CD14-positive monocyte (primary cell): ENCODE data around the gene TMEM218. TPM values are rescaled to one million over a fixed set of nuclear protein-coding genes. Genes with fewer than 3 reads are reported as not detected.

Experiments
- DNase-seq, 3 donors: peaks; one replicate each; pipeline ENCODE4 v3.0.0-alpha.2; 2011 to 2022
- H2AFZ ChIP-seq: 2 replicates; pipeline ENCODE4 v1.6.0; 2012; ENCODE audit warnings: mild to moderate bottlenecking, low read depth, low read length, inconsistent platforms; ENCODE audit not compliant: insufficient read depth, poor library complexity, severe bottlenecking
- H3K27ac ChIP-seq, 2 donors: 1 replicate in 1 of 2; 2 replicates in 1 of 2; pipeline ENCODE4 v1.5.1; 2012 to 2013; ENCODE audit warnings: low read length in 2 of 2, control low read depth in 1 of 2, inconsistent platforms in 1 of 2, low read depth in 1 of 2, mild to moderate bottlenecking in 1 of 2
- H3K27me3 ChIP-seq, 2 donors: one replicate each; pipeline versions ENCODE4 v1.6.0 to v1.6.1; 2011 to 2013; ENCODE audit warnings: low read length in 2 of 2; ENCODE audit not compliant: control insufficient read depth in 2 of 2, insufficient read depth in 2 of 2
- H3K36me3 ChIP-seq, 2 donors: replicated peaks in 1 of 2; 1 replicate in 1 of 2; 2 replicates in 1 of 2; pipeline versions ENCODE4 v1.5.1 to v1.6.1; 2012 to 2013; ENCODE audit warnings: low read length in 2 of 2, control low read depth in 1 of 2, inconsistent platforms in 1 of 2, mild to moderate bottlenecking in 1 of 2; ENCODE audit not compliant: insufficient read depth in 2 of 2, control insufficient read depth in 1 of 2
- H3K4me1 ChIP-seq, 2 donors: 1 replicate in 1 of 2; 2 replicates in 1 of 2; pipeline versions ENCODE4 v1.5.1 to v1.6.1; 2012 to 2013; ENCODE audit warnings: low read length in 2 of 2, control low read depth in 1 of 2, inconsistent platforms in 1 of 2, mild to moderate bottlenecking in 1 of 2, moderate library complexity in 1 of 2; ENCODE audit not compliant: insufficient read depth in 2 of 2, control insufficient read depth in 1 of 2
- H3K4me2 ChIP-seq: replicated peaks from 2 replicates; pipeline ENCODE3; 2012; ENCODE audit warnings: low read length, moderate library complexity, mild to moderate bottlenecking; ENCODE audit not compliant: poor library complexity, severe bottlenecking; ENCODE audit errors: extremely low read depth
- H3K4me3 ChIP-seq, 3 experiments: fragments of 200-600 bp in 1 of 3; sonication (generic) in 1 of 3; replicated peaks in 1 of 3; 1 replicate in 2 of 3; 2 replicates in 1 of 3; pipeline ENCODE4 v1.5.1; 2011 to 2013; ENCODE audit warnings: low read length in 3 of 3, mild to moderate bottlenecking in 3 of 3, control low read depth in 2 of 3, low read depth in 2 of 3, inconsistent platforms in 1 of 3, moderate library complexity in 1 of 3
- H3K79me2 ChIP-seq: 2 replicates; pipeline ENCODE4 v1.6.0; 2012; ENCODE audit warnings: mild to moderate bottlenecking, control low read depth, inconsistent platforms, low read length, moderate library complexity; ENCODE audit not compliant: insufficient read depth
- H3K9ac ChIP-seq: 2 replicates; pipeline ENCODE4 v1.6.0; 2017; ENCODE audit warnings: low read length, mild to moderate bottlenecking; ENCODE audit not compliant: insufficient read depth, poor library complexity, severe bottlenecking
- H3K9me3 ChIP-seq, 2 donors: replicated peaks in 1 of 2; 1 replicate in 1 of 2; 2 replicates in 1 of 2; pipeline versions ENCODE4 v1.5.1 to v1.6.1; 2012 to 2013; ENCODE audit warnings: low read length in 2 of 2, control low read depth in 1 of 2; ENCODE audit not compliant: control insufficient read depth in 1 of 2, insufficient read depth in 1 of 2
- H4K20me1 ChIP-seq: 2 replicates; pipeline ENCODE4 v1.6.0; 2012; ENCODE audit warnings: mild to moderate bottlenecking, low read length, control low read depth, moderate library complexity; ENCODE audit not compliant: insufficient read depth
- H3K27ac Mint-ChIP-seq, 7 donors: one replicate each; pipeline ENCODE4 v1.8.0; 2020; ENCODE audit warnings: mild to moderate bottlenecking in 7 of 7, mixed read lengths in 7 of 7, moderate library complexity in 6 of 7, inconsistent platforms in 2 of 7
- H3K27me3 Mint-ChIP-seq, 3 donors: one replicate each; pipeline ENCODE4 v1.8.0; 2021 to 2022; ENCODE audit warnings: low read depth in 3 of 3, mild to moderate bottlenecking in 3 of 3, mixed read lengths in 3 of 3, moderate library complexity in 3 of 3, inconsistent platforms in 1 of 3
- H3K36me3 Mint-ChIP-seq, 2 donors: one replicate each; pipeline ENCODE4 v1.8.0; 2020; ENCODE audit warnings: mixed read lengths in 2 of 2, inconsistent platforms in 1 of 2, mild to moderate bottlenecking in 1 of 2
- H3K4me1 Mint-ChIP-seq: one replicate; pipeline ENCODE4 v1.8.0; 2020; ENCODE audit warnings: mild to moderate bottlenecking, mixed read lengths
- H3K4me3 Mint-ChIP-seq, 2 donors: one replicate each; pipeline ENCODE4 v1.8.0; 2020; ENCODE audit warnings: mild to moderate bottlenecking in 2 of 2, mixed read lengths in 2 of 2, moderate library complexity in 1 of 2
- H3K9me3 Mint-ChIP-seq, 7 donors: one replicate each; pipeline ENCODE4 v1.8.0; 2020 to 2022; ENCODE audit warnings: mixed read lengths in 7 of 7, mild to moderate bottlenecking in 6 of 7, moderate library complexity in 6 of 7, inconsistent platforms in 2 of 7
- WGBS: methylation state at CpG from one replicate; pipeline ENCODE4 v1.1.5; 2013; ENCODE audit warnings: missing lambda C conversion rate; ENCODE audit not compliant: insufficient coverage; 5-methylcytosine and 5-hydroxymethylcytosine counted together
- intact Hi-C, 2 donors: fragments of 100-400 bp; cut with micrococcal nuclease; formaldehyde crosslinking; loops; one replicate each; pipeline versions ENCODE4 v1.15.0 to v1.15.1; 2023
- polyA plus RNA-seq, 3 donors: library from polyadenylated mRNA; depleted of rRNA in 1 of 3; unstranded in 2 of 3; stranded (reverse) in 1 of 3; fragments of 300-500 nt in 2 of 3; fragments of >200 nt in 1 of 3; fragmentation: Illumina TruSeq in 2 of 3; gene quantifications; 1 replicate in 2 of 3; 2 replicates in 1 of 3; pipeline ENCODE4 v1.2.3, GENCODE V29; 2012 to 2021
- TF ChIP-seq, protein P1 (sequence below): fragments of 200-600 bp; IDR thresholded peaks from one replicate; pipeline ENCODE4 v1.8.0; 2022; ENCODE audit warnings: antibody characterized with exemption, mild to moderate bottlenecking

TMEM218 gene
- polyA plus RNA-seq, 3 donors: 40.3 to 57.7 (median 55.7) TPM

DNA sequence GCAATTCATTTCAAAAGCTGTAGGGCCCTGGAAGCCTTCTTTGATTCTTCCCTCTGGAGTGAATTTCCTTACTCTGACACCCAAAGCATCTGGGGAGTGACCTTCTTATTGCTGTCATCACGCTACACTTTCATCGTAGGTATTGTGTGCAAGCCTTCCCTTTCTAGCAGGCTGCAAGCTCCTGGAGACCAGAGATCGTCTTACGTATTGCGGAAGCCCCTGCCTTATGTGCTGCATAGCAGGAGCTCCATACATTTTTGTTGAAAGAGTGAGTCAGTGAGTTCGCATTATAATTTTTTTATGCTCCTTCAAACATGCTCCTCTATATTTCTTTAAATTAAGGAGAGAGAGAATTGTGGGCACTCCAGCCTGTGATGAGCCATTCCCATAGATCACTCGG is 21.2 kb upstream of the TMEM218 start:
- H2AFZ ChIP-seq: no peak overlapping the region
- peaks cover 7 to 12% of the 10 kb centered on the region in 2 donors for H3K27me3 ChIP-seq
- H3K9me3 ChIP-seq: no peaks in the 10 kb centered on the region
- Mint-ChIP-seq H3K4me1 (peaks cover 3% of the 10 kb centered on the region), H3K36me3 (no peaks in the 10 kb centered on the region), H3K27me3 (peaks cover 15 to 34% (median 17%) of the 10 kb centered on the region in 3 donors), H3K4me3 (peak overlapping the region in 1 of 2 donors; percentile 17), H3K27ac (no peak overlapping the region), H3K9me3 (peaks cover 0 to 2% (median 0%) of the 10 kb centered on the region in 7 donors)
- 80% methylated on average over 1 of the region's 7 CpGs for WGBS
- TF ChIP-seq, protein P1, sequence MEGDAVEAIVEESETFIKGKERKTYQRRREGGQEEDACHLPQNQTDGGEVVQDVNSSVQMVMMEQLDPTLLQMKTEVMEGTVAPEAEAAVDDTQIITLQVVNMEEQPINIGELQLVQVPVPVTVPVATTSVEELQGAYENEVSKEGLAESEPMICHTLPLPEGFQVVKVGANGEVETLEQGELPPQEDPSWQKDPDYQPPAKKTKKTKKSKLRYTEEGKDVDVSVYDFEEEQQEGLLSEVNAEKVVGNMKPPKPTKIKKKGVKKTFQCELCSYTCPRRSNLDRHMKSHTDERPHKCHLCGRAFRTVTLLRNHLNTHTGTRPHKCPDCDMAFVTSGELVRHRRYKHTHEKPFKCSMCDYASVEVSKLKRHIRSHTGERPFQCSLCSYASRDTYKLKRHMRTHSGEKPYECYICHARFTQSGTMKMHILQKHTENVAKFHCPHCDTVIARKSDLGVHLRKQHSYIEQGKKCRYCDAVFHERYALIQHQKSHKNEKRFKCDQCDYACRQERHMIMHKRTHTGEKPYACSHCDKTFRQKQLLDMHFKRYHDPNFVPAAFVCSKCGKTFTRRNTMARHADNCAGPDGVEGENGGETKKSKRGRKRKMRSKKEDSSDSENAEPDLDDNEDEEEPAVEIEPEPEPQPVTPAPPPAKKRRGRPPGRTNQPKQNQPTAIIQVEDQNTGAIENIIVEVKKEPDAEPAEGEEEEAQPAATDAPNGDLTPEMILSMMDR: no peak
- H3K79me2 ChIP-seq: no peaks in the 10 kb centered on the region
- no peak overlapping the region for H3K9ac ChIP-seq
- DNase-seq: no peak
- H3K36me3 ChIP-seq: no peaks in the 10 kb centered on the region
- H3K4me3 ChIP-seq: no peak overlapping the region
- no peaks in the 10 kb centered on the region for H4K20me1 ChIP-seq
- no peak overlapping the region for H3K27ac ChIP-seq
- no peaks in the 10 kb centered on the region for H3K4me1 ChIP-seq
- intact Hi-C loops: no loop called here
- H3K4me2 ChIP-seq: no peak overlapping the region

DNA sequence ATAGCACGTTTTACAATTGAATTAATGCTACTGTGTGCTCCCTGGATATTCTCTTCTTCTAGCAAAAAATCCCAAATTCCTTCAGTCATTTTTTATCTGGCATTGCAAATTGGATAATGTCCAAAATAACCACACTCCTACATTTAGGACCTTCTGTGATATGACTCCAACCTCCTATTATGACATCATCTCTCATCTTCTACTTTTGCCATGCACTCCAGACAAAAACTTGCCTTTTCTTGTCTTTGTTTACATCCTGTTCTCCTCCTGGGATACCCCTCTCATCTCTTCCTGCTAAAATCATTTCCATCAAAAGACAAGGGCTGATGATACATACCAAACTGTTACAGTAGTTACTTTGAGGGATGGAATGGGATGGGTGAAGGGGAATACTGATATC is 20.6 kb upstream of the TMEM218 start:
- H3K9me3 Mint-ChIP-seq: peaks cover 0 to 2% (median 0%) of the 10 kb centered on the region in 7 donors
- no peak overlapping the region for H3K4me3 Mint-ChIP-seq
- H3K4me1 Mint-ChIP-seq: peaks cover 3% of the 10 kb centered on the region
- H3K36me3 Mint-ChIP-seq: no peaks in the 10 kb centered on the region
- peaks cover 15 to 37% (median 20%) of the 10 kb centered on the region in 3 donors for H3K27me3 Mint-ChIP-seq
- H3K9me3 ChIP-seq: no peaks in the 10 kb centered on the region
- H3K36me3 ChIP-seq: no peaks in the 10 kb centered on the region
- no peak overlapping the region for H2AFZ ChIP-seq
- no peak overlapping the region for H3K27ac ChIP-seq
- 100% methylated on average over 1 of the region's 1 CpG for WGBS
- H3K79me2 ChIP-seq: no peaks in the 10 kb centered on the region
- H3K27me3 ChIP-seq: peaks cover 10 to 12% of the 10 kb centered on the region in 2 donors
- intact Hi-C loops: no loop called here
- no peak for DNase-seq
- H3K9ac ChIP-seq: no peak overlapping the region
- no peak overlapping the region for H3K27ac Mint-ChIP-seq
- H4K20me1 ChIP-seq: no peaks in the 10 kb centered on the region
- no peak overlapping the region for H3K4me2 ChIP-seq
- no peaks in the 10 kb centered on the region for H3K4me1 ChIP-seq
- no peak overlapping the region for H3K4me3 ChIP-seq
- TF ChIP-seq, protein P1: no peak
